Type B pancreatic cell (in vitro differentiated cells): ENCODE measurements around the gene MRTFA. TPM values are rescaled to one million over a fixed set of nuclear protein-coding genes. Genes with fewer than 3 reads are reported as not detected.

Experiments
- DNase-seq: peaks from one replicate; pipeline ENCODE4 v3.0.0; 2021; ENCODE audit warnings: mixed read lengths; ENCODE audit not compliant: unreplicated experiment; ENCODE audit errors: extremely low spot score
- H3K27ac Mint-ChIP-seq: 2 replicates; pipeline ENCODE4 v1.8.0; 2021; ENCODE audit warnings: mild to moderate bottlenecking, mixed read lengths
- H3K27me3 Mint-ChIP-seq: 2 replicates; pipeline ENCODE4 v1.8.0; 2021; ENCODE audit warnings: mixed read lengths
- H3K36me3 Mint-ChIP-seq: 2 replicates; pipeline ENCODE4 v1.8.0; 2021; ENCODE audit warnings: mixed read lengths
- H3K4me1 Mint-ChIP-seq: one replicate; pipeline ENCODE4 v1.8.0; 2021; ENCODE audit warnings: mixed read lengths; ENCODE audit not compliant: unreplicated experiment
- H3K4me3 Mint-ChIP-seq: 2 replicates; pipeline ENCODE4 v1.8.0; 2021; ENCODE audit warnings: mild to moderate bottlenecking, mixed read lengths
- H3K9me3 Mint-ChIP-seq: 2 replicates; pipeline ENCODE4 v1.8.0; 2021; ENCODE audit warnings: mixed read lengths
- total RNA-seq: library from RNA; stranded (reverse); gene quantifications from 2 replicates; pipeline ENCODE4 v1.2.1, GENCODE V29; 2021; ENCODE audit warnings: low replicate concordance
- TF ChIP-seq, protein P1 (sequence below): fragments of 200-600 bp; sonication (generic); conservative IDR thresholded peaks from 2 replicates; pipeline ENCODE4 v1.5.0; 2021; ENCODE audit warnings: antibody characterized with exemption, mild to moderate bottlenecking

MRTFA gene
- total RNA-seq, 1 donor from 2014 or later: 49.8 TPM

DNA sequence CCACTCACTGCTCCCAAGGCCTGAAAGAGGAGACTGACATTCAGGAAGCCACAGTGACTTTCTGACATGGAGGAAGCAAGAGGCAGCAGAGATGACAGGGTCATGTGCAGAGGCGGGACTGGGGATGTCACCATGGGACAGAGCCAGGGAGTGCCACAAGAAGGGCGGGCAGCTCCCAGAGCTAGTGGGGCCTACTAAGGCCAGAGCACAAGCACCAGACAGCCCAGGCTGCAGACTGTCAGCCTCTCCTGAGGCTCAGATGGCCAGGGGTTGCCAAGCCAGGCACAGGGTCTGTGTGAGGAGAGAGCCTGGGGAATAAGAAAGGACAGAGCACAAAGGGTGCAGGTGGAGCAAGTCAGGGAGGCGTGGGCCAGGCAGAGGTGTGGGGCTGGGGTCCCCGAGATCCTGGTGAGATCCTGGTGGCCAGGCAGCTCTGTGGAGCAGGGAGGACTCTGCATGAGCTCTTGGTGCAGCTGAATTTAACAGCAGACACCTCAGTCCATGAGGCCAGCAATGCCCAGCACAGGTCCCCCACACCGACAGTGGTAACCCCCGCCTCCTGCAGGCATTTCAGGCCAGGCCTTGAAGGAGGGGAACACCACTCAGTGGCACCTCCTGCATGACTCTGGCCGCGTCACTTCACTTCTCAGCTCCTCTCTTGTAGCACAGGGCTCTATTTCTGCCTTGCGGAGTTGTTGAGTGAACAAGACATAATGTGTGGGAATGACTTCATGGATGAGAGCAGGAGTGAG, 213.8 kb downstream of the MRTFA start:
- Mint-ChIP-seq H3K36me3 (peaks cover 13% of the 10 kb centered on the region), H3K27me3 (no peaks in the 10 kb centered on the region), H3K4me1 (peaks cover 6% of the 10 kb centered on the region), H3K4me3 (no peak overlapping the region), H3K27ac (peak overlapping the region; percentile 15), H3K9me3 (no peaks in the 10 kb centered on the region)
- DNase-seq: no peak
- TF ChIP-seq, protein P1, sequence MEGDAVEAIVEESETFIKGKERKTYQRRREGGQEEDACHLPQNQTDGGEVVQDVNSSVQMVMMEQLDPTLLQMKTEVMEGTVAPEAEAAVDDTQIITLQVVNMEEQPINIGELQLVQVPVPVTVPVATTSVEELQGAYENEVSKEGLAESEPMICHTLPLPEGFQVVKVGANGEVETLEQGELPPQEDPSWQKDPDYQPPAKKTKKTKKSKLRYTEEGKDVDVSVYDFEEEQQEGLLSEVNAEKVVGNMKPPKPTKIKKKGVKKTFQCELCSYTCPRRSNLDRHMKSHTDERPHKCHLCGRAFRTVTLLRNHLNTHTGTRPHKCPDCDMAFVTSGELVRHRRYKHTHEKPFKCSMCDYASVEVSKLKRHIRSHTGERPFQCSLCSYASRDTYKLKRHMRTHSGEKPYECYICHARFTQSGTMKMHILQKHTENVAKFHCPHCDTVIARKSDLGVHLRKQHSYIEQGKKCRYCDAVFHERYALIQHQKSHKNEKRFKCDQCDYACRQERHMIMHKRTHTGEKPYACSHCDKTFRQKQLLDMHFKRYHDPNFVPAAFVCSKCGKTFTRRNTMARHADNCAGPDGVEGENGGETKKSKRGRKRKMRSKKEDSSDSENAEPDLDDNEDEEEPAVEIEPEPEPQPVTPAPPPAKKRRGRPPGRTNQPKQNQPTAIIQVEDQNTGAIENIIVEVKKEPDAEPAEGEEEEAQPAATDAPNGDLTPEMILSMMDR: no peak

- Mint-ChIP-seq H3K27me3 (no peaks in the 10 kb centered on the region), H3K9me3 (no peaks in the 10 kb centered on the region), H3K4me1 (peaks cover 6% of the 10 kb centered on the region), H3K36me3 (peaks cover 13% of the 10 kb centered on the region), H3K4me3 (no peak overlapping the region), H3K27ac (no peak overlapping the region)
- TF ChIP-seq, protein P1: no peak
- no peak for DNase-seq
Measured at GRCh38 chr22:40421941-40422340, 214.6 kb downstream of the MRTFA start.

- no peak overlapping the region for H3K27ac Mint-ChIP-seq
- TF ChIP-seq, protein P1: no peak
- H3K9me3 Mint-ChIP-seq: no peaks in the 10 kb centered on the region
- H3K4me1 Mint-ChIP-seq: peaks cover 3% of the 10 kb centered on the region
- H3K36me3 Mint-ChIP-seq: peaks cover 11% of the 10 kb centered on the region
- H3K4me3 Mint-ChIP-seq: no peak overlapping the region
- DNase-seq: no peak
- H3K27me3 Mint-ChIP-seq: no peaks in the 10 kb centered on the region
Measured at GRCh38 chr22:40421082-40421350, 215.5 kb downstream of the MRTFA start.

DNA sequence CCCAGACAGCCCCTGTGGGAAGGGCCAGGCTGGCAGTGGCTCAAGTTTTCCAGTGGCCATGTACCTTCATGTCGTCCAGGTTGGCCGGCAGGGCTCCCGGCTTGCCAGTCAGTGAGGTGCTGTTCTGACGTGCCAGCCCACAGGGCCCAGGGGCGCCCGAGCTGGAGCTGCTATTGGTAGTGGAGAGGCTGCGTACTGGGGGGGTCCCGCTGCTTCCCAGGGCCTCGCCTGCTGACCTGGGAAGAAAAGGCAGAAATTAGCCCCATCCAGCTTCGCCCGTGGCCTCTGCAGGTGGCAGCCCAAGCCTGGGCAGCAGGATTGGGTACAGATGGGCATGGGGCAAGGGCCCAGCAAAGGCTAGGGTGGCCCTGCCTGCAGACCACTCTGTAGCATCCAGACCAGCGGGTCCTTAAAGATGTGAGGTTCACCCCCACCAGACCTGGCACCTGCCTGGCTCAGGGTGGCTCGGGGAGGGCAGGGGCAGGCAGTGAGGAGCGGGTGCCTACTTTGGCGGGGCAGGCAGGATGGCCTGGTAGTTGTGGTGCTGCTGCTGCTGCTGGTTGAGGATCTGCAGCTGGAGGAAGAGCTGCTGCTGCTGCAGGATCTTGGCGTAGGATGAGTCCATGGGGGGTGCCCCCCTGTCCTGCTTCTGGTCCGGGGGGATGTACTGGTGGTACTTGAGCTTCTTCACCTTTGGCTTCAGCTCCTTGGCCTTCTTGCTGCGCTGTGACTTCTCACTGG, 216.0 kb downstream of the MRTFA start:
- no peaks in the 10 kb centered on the region for H3K9me3 Mint-ChIP-seq
- H3K4me1 Mint-ChIP-seq: peaks cover 7% of the 10 kb centered on the region
- H3K27me3 Mint-ChIP-seq: no peaks in the 10 kb centered on the region
- H3K36me3 Mint-ChIP-seq: peaks cover 14% of the 10 kb centered on the region
- TF ChIP-seq, protein P1: no peak
- no peak for DNase-seq
- H3K27ac Mint-ChIP-seq: no peak overlapping the region
- no peak overlapping the region for H3K4me3 Mint-ChIP-seq

GRCh38 chr22:40419718-40420117, 216.8 kb downstream of the MRTFA start:
- Mint-ChIP-seq H3K4me3 (no peak overlapping the region), H3K4me1 (peaks cover 7% of the 10 kb centered on the region), H3K27ac (no peak overlapping the region), H3K27me3 (no peaks in the 10 kb centered on the region), H3K9me3 (no peaks in the 10 kb centered on the region), H3K36me3 (peaks cover 14% of the 10 kb centered on the region)
- DNase-seq: no peak
- TF ChIP-seq, protein P1: no peak
